Measurements from ENCODE around the gene F3.

The F3 gene

GRCh38 chr1:94540440-94541245 is 916 bp downstream of the F3 start:
- peak overlapping the region; percentile 64 for H3K27ac ChIP-seq (ENCODE audit: low read depth, low read length)
- H3K79me2 ChIP-seq (ENCODE audit: control insufficient read depth, insufficient read depth, low read length, unreplicated experiment): peaks cover 61% of the 10 kb centered on the region
- peak overlapping the region; percentile 35 for H2AFZ ChIP-seq (ENCODE audit: low read length, unreplicated experiment)
- peaks cover 20% of the 10 kb centered on the region; the same call in 1 of the 2 replicates for H3K36me3 ChIP-seq (ENCODE audit: insufficient read depth, low read length)
- H3K4me1 ChIP-seq (ENCODE audit: control insufficient read depth, insufficient read depth, low read length, unreplicated experiment): peaks cover 57% of the 10 kb centered on the region
- H3K27me3 ChIP-seq (ENCODE audit: insufficient read depth, low read length): no peaks in the 10 kb centered on the region
- peak overlapping the region; percentile 91 for H3K4me3 ChIP-seq (ENCODE audit: low read depth, low read length)

GRCh38 chr1:94539496-94539895 is 2.1 kb downstream of the F3 start:
- Histone ChIP-seq H3K4me3 (ENCODE audit: low read depth, low read length) (peak overlapping the region; percentile 91), H3K27me3 (ENCODE audit: insufficient read depth, low read length) (no peaks in the 10 kb centered on the region), H3K27ac (ENCODE audit: low read depth, low read length) (peak overlapping the region; percentile 64), H3K36me3 (ENCODE audit: insufficient read depth, low read length) (peaks cover 28% of the 10 kb centered on the region), H3K4me1 (ENCODE audit: control insufficient read depth, insufficient read depth, low read length, unreplicated experiment) (peaks cover 48% of the 10 kb centered on the region), H3K79me2 (ENCODE audit: control insufficient read depth, insufficient read depth, low read length, unreplicated experiment) (peaks cover 61% of the 10 kb centered on the region), H2AFZ (ENCODE audit: low read length, unreplicated experiment) (no peak overlapping the region)

DNA sequence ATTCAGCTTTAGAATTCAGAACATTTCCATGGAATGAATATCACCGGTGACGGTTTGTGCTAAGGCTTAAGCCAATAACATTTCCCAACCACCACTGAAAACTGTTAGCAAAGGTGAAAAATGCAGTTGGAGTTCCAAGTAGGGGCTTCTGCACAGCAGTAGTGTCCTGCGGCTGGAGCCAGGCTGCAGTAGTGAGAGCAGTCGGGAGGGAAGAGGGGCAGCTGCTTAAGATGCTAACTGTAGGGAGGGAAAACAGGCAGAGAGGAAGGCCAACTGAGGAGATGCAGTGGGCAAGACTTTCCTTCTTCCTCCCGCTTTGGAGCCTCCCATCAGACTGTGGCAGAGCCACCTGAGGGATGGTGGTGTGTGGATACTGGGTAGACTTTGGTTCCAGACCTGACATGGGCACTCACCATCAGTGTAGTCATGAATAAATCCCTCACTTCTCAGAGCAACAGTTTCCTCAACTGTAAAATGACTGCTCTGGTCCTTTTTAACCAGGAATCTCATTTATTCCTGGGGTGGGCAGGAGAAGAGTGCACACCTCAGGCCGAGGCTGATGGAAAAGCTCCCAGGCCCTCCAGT is 3.2 kb downstream of the F3 start:
- H3K27ac ChIP-seq (ENCODE audit: low read depth, low read length): no peak overlapping the region
- peak overlapping the region; percentile 91 for H3K4me3 ChIP-seq (ENCODE audit: low read depth, low read length)
- H2AFZ ChIP-seq (ENCODE audit: low read length, unreplicated experiment): no peak overlapping the region
- H3K36me3 ChIP-seq (ENCODE audit: insufficient read depth, low read length): peaks cover 31% of the 10 kb centered on the region
- H3K27me3 ChIP-seq (ENCODE audit: insufficient read depth, low read length): no peaks in the 10 kb centered on the region
- H3K4me1 ChIP-seq (ENCODE audit: control insufficient read depth, insufficient read depth, low read length, unreplicated experiment): peaks cover 36% of the 10 kb centered on the region
- H3K79me2 ChIP-seq (ENCODE audit: control insufficient read depth, insufficient read depth, low read length, unreplicated experiment): peaks cover 61% of the 10 kb centered on the region

- Histone ChIP-seq H3K36me3 (ENCODE audit: insufficient read depth, low read length) (peaks cover 36% of the 10 kb centered on the region), H3K27ac (ENCODE audit: low read depth, low read length) (no peak overlapping the region), H3K4me3 (ENCODE audit: low read depth, low read length) (peak overlapping the region; percentile 91; the same call in 1 of the 2 replicates), H3K4me1 (ENCODE audit: control insufficient read depth, insufficient read depth, low read length, unreplicated experiment) (peaks cover 27% of the 10 kb centered on the region), H3K27me3 (ENCODE audit: insufficient read depth, low read length) (no peaks in the 10 kb centered on the region), H3K79me2 (ENCODE audit: control insufficient read depth, insufficient read depth, low read length, unreplicated experiment) (peaks cover 57% of the 10 kb centered on the region), H2AFZ (ENCODE audit: low read length, unreplicated experiment) (no peak overlapping the region)
Observed at GRCh38 chr1:94537254-94537653, 4.3 kb downstream of the F3 start.

- no peak overlapping the region for H2AFZ ChIP-seq (ENCODE audit: low read length, unreplicated experiment)
- no peak overlapping the region for H3K27ac ChIP-seq (ENCODE audit: low read depth, low read length)
- H3K79me2 ChIP-seq (ENCODE audit: control insufficient read depth, insufficient read depth, low read length, unreplicated experiment): peaks cover 47% of the 10 kb centered on the region
- H3K36me3 ChIP-seq (ENCODE audit: insufficient read depth, low read length): peaks cover 41% of the 10 kb centered on the region
- peaks cover 27% of the 10 kb centered on the region for H3K4me1 ChIP-seq (ENCODE audit: control insufficient read depth, insufficient read depth, low read length, unreplicated experiment)
- H3K27me3 ChIP-seq (ENCODE audit: insufficient read depth, low read length): no peaks in the 10 kb centered on the region
- H3K4me3 ChIP-seq (ENCODE audit: low read depth, low read length): no peak overlapping the region
Observed at GRCh38 chr1:94535879-94536278, 5.7 kb downstream of the F3 start.

DNA sequence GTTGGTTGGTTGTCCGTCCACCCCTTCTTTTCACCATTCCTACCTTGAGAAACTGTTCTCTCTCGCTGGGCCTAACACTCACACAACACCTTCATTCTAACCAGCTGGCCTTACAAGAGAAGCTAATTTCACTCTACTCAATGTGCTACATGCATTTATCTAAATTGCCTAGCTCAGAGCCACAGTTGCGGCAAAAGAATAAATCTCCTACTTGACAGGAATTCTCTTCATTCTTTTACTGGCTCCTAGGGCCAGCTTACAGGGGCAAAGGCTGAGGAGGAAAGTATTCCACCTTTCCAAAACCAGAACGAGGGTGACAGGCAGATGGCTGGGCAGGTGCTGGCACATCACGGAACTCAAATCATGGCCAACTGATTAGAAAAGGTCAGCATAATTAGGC is 6.5 kb downstream of the F3 start:
- H3K36me3 ChIP-seq (ENCODE audit: insufficient read depth, low read length): peaks cover 41% of the 10 kb centered on the region
- peaks cover 39% of the 10 kb centered on the region for H3K79me2 ChIP-seq (ENCODE audit: control insufficient read depth, insufficient read depth, low read length, unreplicated experiment)
- H3K27ac ChIP-seq (ENCODE audit: low read depth, low read length): no peak overlapping the region
- no peak overlapping the region for H3K4me3 ChIP-seq (ENCODE audit: low read depth, low read length)
- peaks cover 26% of the 10 kb centered on the region for H3K4me1 ChIP-seq (ENCODE audit: control insufficient read depth, insufficient read depth, low read length, unreplicated experiment)
- H3K27me3 ChIP-seq (ENCODE audit: insufficient read depth, low read length): no peaks in the 10 kb centered on the region
- H2AFZ ChIP-seq (ENCODE audit: low read length, unreplicated experiment): no peak overlapping the region

- peaks cover 3% of the 10 kb centered on the region for H3K4me1 ChIP-seq (ENCODE audit: control insufficient read depth, insufficient read depth, low read length, unreplicated experiment)
- H3K27me3 ChIP-seq (ENCODE audit: insufficient read depth, low read length): no peaks in the 10 kb centered on the region
- H2AFZ ChIP-seq (ENCODE audit: low read length, unreplicated experiment): no peak overlapping the region
- H3K4me3 ChIP-seq (ENCODE audit: low read depth, low read length): no peak overlapping the region
- 0 out of 2 replicates have a peak overlapping the region, but pooled peaks have one; percentile 16 for H3K27ac ChIP-seq (ENCODE audit: low read depth, low read length)
- peaks cover 9% of the 10 kb centered on the region for H3K79me2 ChIP-seq (ENCODE audit: control insufficient read depth, insufficient read depth, low read length, unreplicated experiment)
- H3K36me3 ChIP-seq (ENCODE audit: insufficient read depth, low read length): peaks cover 36% of the 10 kb centered on the region
Observed at GRCh38 chr1:94532077-94532476, 9.5 kb downstream of the F3 start.

- Histone ChIP-seq H3K4me1 (ENCODE audit: control insufficient read depth, insufficient read depth, low read length, unreplicated experiment) (no peaks in the 10 kb centered on the region), H3K36me3 (ENCODE audit: insufficient read depth, low read length) (peaks cover 36% of the 10 kb centered on the region), H3K79me2 (ENCODE audit: control insufficient read depth, insufficient read depth, low read length, unreplicated experiment) (peaks cover 5% of the 10 kb centered on the region), H3K27me3 (ENCODE audit: insufficient read depth, low read length) (no peaks in the 10 kb centered on the region), H3K4me3 (ENCODE audit: low read depth, low read length) (no peak overlapping the region), H2AFZ (ENCODE audit: low read length, unreplicated experiment) (no peak overlapping the region), H3K27ac (ENCODE audit: low read depth, low read length) (no peak overlapping the region)
Observed at GRCh38 chr1:94531664-94532063, 9.9 kb downstream of the F3 start.

DNA sequence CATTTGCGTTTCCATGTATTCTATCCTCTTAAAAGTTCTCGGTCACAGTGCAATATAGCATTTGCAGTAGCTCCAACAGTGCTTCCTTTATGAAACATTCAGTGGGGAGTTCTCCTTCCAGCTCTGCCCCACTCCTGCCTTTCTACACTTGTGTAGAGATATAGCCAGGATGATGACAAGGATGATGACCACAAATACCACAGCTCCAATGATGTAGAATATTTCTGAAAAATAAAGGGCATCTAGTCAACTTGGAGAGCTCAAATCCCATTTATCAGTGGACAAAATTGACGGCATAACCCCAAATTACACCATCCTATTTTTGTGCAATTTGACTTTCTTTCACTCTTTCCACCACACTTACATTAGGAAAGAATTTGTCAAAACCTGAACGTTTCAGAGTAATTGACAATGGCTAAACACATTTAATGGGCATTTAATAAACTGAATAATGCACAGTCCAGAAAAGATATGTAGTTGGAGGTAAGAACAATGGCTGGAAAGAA is 11.1 kb downstream of the F3 start:
- no peak overlapping the region for H3K4me3 ChIP-seq (ENCODE audit: low read depth, low read length)
- H3K36me3 ChIP-seq (ENCODE audit: insufficient read depth, low read length): peaks cover 26% of the 10 kb centered on the region
- no peak overlapping the region for H3K27ac ChIP-seq (ENCODE audit: low read depth, low read length)
- H3K79me2 ChIP-seq (ENCODE audit: control insufficient read depth, insufficient read depth, low read length, unreplicated experiment): no peaks in the 10 kb centered on the region
- no peak overlapping the region for H2AFZ ChIP-seq (ENCODE audit: low read length, unreplicated experiment)
- H3K4me1 ChIP-seq (ENCODE audit: control insufficient read depth, insufficient read depth, low read length, unreplicated experiment): no peaks in the 10 kb centered on the region
- H3K27me3 ChIP-seq (ENCODE audit: insufficient read depth, low read length): no peaks in the 10 kb centered on the region

- Histone ChIP-seq H3K36me3 (ENCODE audit: insufficient read depth, low read length) (peaks cover 19% of the 10 kb centered on the region), H3K4me3 (ENCODE audit: low read depth, low read length) (no peak overlapping the region), H3K4me1 (ENCODE audit: control insufficient read depth, insufficient read depth, low read length, unreplicated experiment) (no peaks in the 10 kb centered on the region), H3K27ac (ENCODE audit: low read depth, low read length) (no peak overlapping the region), H3K79me2 (ENCODE audit: control insufficient read depth, insufficient read depth, low read length, unreplicated experiment) (no peaks in the 10 kb centered on the region), H2AFZ (ENCODE audit: low read length, unreplicated experiment) (no peak overlapping the region), H3K27me3 (ENCODE audit: insufficient read depth, low read length) (no peaks in the 10 kb centered on the region)
Observed at GRCh38 chr1:94529416-94529815, 12.1 kb downstream of the F3 start.

- Histone ChIP-seq H3K4me1 (ENCODE audit: control insufficient read depth, insufficient read depth, low read length, unreplicated experiment) (no peaks in the 10 kb centered on the region), H3K27me3 (ENCODE audit: insufficient read depth, low read length) (no peaks in the 10 kb centered on the region), H3K4me3 (ENCODE audit: low read depth, low read length) (no peak overlapping the region), H3K27ac (ENCODE audit: low read depth, low read length) (no peak overlapping the region), H2AFZ (ENCODE audit: low read length, unreplicated experiment) (no peak overlapping the region), H3K79me2 (ENCODE audit: control insufficient read depth, insufficient read depth, low read length, unreplicated experiment) (no peaks in the 10 kb centered on the region), H3K36me3 (ENCODE audit: insufficient read depth, low read length) (peaks cover 17% of the 10 kb centered on the region; the same call in 1 of the 2 replicates)
Observed at GRCh38 chr1:94528826-94529225, 12.7 kb downstream of the F3 start.

All from ACC112 (cell line).